Myocyte (in vitro differentiated cells): ENCODE data around the gene GPR176. TPM values are rescaled to one million over a fixed set of nuclear protein-coding genes. Genes with fewer than 3 reads are reported as not detected.

Experiments
- DNase-seq: peaks from one replicate; pipeline ENCODE4 v3.0.0-alpha.2; 2012; ENCODE audit warnings: low read depth
- total RNA-seq: library from RNA; depleted of rRNA; stranded (reverse); fragments of >200 nt; gene quantifications from 2 replicates; pipeline ENCODE4 v1.2.3, GENCODE V29; 2014

The GPR176 gene
- total RNA-seq, 1 donor from 2014 or later = 28.1 TPM

- no peak for DNase-seq
These were observed 27.6 kb downstream of the GPR176 start for GRCh38 chr15:39892418-39892817.

DNA sequence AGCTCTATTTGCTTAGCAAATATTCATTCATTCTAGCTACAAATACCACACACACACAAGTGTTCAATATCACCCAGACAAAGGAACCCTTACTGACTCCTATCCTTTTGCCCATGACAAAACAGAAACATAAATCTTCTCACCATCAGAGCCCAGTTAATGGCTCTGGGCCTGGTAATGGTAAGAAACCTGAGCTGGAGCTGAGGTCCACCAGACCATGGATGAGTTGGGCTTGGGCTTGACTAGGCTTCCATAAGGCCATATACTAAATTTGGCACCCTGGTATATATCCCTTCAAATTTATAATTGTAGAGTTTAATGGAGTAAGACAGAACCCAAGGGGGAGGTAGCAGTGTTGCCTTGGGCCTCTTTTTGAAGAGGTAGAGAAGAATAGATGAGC is 29.4 kb downstream of the GPR176 start:
- DNase-seq = no peak

DNA sequence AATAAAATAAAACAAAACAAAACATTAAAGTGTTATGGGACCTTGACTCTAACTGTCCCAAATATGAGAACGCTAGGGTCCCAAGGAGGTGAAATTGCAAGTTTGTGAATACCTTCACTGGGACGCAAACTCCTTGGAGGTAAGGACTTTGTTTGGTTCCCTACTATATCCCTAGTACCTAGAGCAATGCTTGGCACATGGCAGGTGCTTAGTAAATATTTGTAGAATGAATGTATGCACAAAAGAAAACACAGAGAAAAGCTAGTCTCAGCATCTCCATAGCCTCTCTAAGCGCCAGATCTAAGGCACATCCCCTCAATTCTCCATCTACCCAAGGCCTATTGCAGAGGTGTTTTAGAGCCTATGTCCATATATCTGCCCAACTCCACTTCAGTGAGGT is 30.5 kb downstream of the GPR176 start:
- no peak for DNase-seq

DNA sequence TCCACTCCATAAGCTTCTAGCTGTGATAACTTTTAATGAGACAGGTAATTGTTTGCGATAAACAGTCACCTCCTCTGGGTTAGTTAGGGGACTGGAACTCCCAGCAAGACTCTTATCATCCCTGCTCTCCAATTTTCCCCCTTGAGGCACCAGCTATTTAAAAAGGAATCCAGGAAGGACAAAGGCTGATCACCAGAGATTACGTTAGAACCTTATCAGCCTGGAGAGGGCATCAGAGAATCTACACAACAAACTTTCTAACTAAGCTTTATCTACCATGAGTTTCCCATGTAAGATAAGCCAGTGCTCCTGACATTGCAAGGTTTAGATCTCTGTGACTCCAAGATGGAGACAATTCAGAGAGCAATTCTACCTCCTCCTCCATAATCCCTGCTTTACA is 31.3 kb downstream of the GPR176 start:
- DNase-seq = no peak

DNA sequence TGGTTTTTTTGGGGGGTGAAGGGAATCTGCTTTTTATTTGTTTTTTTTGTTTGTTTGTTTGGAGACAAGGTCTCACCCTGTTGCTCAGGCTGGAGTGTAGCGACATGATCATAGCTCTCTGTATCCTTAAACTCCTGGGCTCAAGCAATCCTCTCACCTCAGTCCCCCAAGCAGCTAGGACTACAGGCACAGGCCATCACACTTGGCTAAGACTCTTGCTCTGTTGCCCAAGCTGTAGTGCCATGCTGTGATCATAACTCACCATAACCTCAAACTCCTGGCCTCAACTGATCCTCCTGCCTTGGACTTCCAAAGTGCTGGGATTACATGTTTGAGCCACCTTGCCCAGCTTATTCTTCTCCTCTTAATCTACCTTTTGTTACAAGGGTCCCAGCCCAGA is 31.8 kb downstream of the GPR176 start:
- DNase-seq = no peak

GRCh38 chr15:39887832-39888231 is 32.2 kb downstream of the GPR176 start:
- DNase-seq = peak; percentile 74

DNA sequence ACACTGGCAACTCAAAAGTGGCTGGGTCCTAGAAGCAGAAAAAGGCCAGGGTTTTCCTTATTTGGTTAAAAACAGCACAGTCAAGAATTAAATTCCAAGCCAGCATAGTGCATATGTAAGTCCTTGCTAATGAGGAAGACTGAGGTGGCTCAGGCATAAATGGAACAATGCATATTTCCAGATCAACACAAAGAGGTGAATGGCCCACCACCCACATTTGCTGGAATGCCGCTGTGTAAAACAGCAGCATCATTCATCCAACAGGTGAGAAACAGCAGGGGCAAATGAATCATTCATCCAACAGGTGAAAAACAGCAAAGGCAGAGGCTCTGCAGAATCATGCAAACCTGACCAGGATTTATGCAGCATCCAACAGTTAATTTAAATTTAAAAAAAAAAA is 32.9 kb downstream of the GPR176 start:
- no peak for DNase-seq

DNA sequence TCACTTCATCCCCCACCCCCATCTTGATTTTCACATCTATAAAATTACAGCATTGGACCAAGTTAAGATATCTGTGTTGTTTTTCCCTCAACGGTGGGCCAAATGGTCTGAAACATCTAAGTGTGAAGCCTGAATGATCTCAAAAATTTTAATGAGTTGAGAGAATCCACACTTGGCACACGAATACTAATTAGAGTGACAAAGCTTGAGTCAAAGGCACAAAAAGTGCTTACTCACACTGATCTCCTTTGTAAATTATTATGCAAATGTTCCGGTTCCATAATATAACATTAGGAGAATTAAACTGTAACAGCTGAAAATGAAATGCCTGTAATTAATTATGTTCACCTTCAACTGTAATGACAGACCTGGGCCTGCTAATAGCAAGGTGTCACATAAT is 33.6 kb downstream of the GPR176 start:
- no peak for DNase-seq

DNA sequence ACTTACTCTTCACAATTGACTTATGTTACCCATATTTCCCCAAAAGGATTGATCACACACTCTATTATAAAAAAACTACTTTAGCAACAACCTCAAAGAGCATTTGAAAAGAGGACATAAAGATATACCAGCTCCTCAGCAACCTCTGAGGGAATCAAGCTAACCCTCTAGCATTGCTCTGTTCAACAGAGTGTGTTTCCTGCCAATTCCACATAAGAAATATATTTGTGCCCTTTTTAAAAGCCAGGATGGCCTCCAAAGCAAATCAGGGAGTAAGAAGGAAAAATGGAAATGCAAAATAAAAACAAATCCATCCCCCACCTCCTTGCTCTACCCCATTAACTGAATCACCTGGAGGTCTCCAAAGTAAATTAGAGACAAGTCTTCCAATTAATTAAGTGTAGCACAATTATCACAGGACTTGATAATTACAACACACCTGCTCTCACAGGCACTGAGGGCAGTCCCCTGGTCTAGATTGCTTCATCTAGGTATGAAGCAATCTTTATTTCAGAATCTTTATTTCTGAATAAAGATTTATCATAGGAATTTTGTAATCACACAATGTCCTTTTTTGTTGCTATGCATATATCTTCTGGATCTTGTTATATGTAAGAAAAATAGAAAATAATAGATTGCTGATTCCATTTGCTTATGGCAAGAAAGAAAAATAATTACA is 34.8 kb downstream of the GPR176 start:
- no peak for DNase-seq

GRCh38 chr15:39884351-39884750 is 35.7 kb downstream of the GPR176 start:
- DNase-seq = no peak

DNA sequence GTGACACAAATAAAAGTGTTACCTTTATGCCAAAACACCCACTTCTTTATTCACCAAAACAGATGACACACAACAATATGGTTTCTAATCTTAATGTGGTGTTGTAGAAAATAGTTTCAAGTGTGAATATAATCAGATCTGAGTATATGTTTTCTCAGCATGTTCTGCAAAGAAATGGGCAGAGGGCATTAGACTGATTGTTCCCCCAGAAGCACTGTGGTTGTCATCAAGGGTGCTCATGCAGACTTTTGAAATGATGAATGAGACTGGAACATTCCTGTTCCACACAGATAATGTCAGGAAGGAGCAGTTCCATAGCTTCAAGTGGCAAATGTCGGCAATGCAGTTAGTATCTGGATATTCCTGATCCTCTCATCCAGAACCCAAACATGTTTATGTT is 37.5 kb downstream of the GPR176 start:
- DNase-seq = no peak

DNA sequence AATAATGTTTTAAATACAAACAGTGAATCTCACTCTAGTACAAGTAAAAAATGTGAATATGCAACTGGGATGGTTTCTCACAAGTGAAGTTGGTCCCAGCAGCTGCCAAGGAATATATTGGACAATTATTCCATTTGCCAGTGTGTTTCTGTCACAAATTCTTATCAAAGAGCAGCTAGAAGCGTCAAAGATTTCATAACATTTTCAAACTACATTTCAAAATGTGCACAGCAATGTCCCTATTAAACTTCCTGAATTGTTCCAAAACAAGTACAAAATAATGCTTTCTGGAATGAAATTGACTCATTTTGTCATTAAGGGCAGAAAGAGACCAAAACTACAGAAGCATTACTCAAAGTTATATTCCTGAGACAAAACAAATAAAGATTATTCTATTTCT is 38.3 kb downstream of the GPR176 start:
- no peak for DNase-seq

DNA sequence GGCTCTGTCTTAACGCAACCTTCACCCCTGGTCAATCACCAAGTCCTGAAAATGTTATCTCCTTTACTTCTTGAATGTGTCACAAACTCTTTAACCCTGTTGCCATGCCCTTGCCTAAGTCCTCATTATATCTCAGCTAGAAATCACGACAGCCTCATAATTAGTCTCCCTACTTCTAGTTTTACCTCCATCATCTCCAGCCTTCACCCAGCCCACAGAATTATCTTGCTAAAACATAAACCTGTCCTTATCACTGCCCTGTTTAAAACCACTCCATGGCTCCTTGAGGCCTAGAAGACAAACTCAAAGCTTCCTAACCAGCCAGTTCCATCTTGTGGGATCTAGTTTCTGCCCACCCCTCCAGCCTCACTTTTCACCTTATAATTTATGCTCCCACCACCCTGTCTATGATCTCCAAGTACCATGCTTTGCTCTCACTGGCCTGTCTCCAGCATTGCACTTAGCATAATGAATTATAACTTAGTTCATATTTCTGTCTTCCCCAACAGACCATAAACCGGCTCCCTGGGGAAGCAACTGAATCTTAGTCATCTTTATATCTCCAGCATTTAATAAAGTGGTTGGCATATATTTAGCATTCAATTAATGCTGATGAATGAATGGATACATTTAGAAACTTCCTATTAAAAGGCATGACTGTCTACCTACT is 39.2 kb downstream of the GPR176 start:
- peak; percentile 49 for DNase-seq

DNA sequence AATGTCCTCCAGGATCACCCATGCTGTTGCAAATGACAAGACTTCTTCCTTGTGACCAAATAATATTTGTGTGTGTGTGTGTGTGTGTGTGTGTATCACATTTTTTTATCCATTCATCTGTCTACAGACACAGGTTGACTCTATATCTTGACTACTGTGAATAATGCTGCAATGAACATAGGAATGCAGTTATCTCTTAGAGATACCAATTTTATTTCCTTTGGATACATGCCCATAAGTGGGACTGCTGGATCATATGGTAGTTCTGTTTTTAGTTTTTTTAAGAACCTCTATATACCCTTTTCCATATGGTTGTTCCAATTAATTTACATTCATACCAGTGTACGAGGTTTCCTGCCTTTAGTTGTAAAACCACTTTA is 41.7 kb downstream of the GPR176 start:
- DNase-seq = no peak

DNA sequence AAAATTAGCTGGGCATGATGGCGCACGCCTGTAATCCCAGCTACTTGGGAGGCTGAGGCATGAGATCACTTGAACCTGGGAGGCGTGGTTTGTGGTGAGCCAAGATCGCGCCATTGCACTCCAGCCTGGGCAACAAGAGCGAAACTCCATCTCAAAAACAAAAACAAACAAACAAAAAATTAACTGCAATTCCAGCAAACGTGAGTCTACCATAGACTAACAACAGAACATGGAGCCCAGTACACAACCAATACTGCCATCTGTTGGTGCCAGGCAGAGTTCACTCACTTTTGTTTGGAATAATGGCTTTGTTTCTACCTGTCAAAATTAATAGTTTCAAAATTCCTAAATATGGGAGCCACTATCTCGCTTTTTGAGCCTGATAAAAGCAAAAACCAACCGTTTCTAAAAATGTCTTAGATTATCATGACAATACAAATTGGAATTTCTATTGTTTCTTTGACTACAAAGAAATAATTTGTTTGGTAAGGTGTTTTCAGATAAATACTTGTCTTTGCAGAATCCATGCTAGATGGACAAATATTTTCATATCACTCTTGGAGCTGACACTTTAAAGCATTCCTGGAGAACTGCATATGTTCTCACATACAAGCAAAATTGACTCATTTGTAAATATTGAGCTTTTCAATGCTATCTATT is 45.0 kb downstream of the GPR176 start:
- peak; percentile 59 for DNase-seq

DNA sequence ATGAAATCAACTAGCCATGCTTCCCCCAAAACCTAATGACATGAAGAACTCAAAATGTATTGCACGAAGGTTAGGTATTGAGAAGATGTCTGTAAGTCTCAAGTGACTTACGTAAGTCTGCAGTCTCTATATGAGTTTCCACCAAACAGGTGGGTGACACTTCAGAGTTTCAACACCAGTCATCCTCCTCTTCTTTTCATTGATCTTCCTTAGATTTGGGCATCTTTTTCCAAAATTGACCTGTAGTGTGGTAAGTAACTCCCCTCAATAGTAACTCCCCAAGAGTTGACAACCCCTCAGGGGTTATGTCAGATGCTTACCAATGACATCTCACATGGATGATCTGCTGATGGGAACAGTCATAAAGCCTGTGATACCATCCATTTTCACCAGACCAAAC is 46.1 kb downstream of the GPR176 start:
- no peak for DNase-seq

DNA sequence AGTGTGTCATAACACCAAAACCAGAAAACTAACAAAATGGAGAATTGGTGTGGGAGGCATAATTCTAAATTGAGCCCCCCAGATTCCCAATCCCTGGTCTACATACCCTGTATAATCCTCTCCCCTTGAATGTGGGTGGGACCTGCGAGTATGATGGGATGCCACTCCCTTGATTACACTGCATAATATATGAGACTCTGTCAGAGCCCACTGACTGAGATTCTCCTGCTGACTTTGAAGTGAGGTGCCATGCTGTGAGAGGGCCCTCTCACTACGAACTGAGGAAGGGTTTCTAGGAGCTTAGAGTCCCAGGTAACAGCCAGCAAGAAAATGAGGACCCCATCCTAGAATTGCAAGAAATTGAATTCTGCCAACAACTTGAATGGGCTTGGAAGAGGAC is 49.5 kb downstream of the GPR176 start:
- DNase-seq = no peak

DNA sequence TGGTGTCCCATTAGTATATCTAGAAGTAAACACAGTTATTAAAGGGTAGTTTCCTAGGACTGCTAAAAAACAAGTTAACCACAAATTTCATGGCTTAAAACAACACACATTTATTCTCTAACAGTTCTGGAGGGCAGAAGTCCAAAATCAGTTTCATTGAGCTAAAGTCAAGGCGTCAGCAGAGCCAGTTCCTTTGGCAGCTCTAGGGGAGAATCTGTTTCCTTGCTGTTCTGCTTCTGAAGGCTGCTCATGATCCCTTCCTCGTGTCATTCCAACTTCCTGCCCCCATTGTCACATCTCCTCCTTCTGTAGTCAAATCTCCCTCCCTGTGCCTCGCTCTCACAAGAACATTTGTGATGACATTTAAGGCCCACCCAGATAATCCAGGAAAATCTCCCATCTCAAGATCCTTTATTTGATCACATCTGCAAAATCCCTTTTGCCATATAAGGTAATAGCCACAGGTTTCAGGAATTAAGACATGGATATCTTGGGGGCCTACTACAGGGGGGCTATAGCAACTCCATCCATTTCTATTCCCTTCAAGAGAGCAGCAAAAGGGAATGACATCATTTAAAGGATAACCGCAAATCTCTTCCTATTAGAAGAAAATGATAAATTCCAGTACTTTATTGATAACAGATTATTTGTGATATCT is 50.1 kb downstream of the GPR176 start:
- DNase-seq = no peak

DNA sequence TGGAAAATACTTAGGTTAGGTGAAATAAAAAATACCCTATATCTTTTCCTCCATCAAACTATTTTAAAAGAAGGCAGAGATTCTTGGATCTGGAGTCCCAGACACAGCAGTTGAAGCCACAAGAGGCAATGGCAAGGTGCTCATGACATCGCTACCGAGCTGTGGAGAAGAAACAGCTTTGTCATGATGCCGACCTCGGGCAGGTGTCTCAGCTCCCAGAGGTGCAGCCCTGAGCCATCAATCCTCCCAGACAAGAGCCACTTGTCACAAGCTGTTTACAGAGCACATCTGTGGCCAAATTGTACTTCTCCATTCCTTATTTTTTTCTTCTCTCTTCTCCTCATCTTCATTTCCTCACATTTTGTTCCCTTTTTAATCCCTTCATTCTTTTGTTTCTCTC is 50.8 kb downstream of the GPR176 start:
- DNase-seq = no peak

- DNase-seq = peak; percentile 36
These were observed 51.7 kb downstream of the GPR176 start for GRCh38 chr15:39868396-39868795.

DNA sequence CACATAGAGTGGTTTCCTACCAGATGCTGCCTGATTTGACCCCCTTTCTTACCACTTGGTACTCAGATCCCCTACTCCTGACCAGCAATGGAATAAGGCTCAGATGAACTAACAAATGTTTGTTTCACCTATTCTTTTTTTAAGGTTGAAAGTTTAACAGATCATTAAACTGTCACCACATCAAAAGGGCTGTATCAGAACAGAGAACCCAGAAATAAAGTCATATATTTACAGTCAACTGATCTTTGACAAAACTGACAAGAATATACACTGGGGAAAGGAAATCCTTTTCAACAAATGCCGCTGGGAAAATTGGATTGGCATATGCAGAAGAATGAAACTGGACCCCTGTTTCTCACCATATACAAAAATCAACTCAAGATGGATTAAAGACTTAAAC is 56.0 kb downstream of the GPR176 start:
- no peak for DNase-seq

DNA sequence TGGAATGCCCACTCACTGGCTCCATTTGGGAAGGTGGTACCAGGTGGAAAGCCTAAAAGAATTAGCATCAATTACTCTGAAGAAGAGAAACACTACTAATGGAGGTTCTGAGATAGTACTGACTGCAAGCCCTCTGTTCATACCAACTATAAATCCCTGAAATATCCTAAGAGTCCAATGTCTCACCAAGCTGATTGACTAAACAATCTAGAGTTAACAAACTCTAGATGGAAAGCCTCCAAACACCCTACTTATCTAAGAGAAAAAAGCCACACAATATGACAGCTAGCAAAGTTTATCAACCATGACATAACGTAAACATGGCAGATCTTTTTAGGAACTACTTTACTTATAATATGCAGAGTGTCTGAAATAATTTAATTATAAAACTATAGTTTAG is 59.2 kb downstream of the GPR176 start:
- DNase-seq = no peak
